A549 (cell line): Measurements from ENCODE around the gene SPDYE17.
"Not testable (repeated sequence)": the region's sequence is repeated elsewhere in the genome, so short reads cannot be mapped to it uniquely, and the experiment has no call there.

Experiments used
- CTCF ChIP-seq: fragments of >200 bp; sonication (Bioruptor Twin); formaldehyde crosslinking; IDR thresholded peaks from 3 replicates; pipeline ENCODE4 v1.5.1; 2016
- E2F6 ChIP-seq: IDR thresholded peaks from 2 replicates; pipeline ENCODE4 v1.6.1; 2012; ENCODE audit warnings: low read depth, borderline replicate concordance
- EHMT2 ChIP-seq: fragments of 200-600 bp; sonication (generic); IDR thresholded peaks from 2 replicates; pipeline ENCODE4 v1.6.1; 2016; ENCODE audit warnings: antibody characterized with exemption, low read depth, mild to moderate bottlenecking, moderate library complexity
- ELK1 ChIP-seq: fragments of 150-350 bp; IDR thresholded peaks from 2 replicates; pipeline ENCODE4 v1.6.1; 2014; ENCODE audit warnings: low read depth, mild to moderate bottlenecking, low read length
- FOXS1 ChIP-seq: fragments of 250-450 bp; sonication (Bioruptor Pico); IDR thresholded peaks from 2 replicates; pipeline ENCODE4 v1.5.0; 2020; ENCODE audit warnings: mild to moderate bottlenecking, moderate library complexity
- SMC3 ChIP-seq: fragments of >200 bp; sonication (Bioruptor Twin); formaldehyde crosslinking; IDR thresholded peaks from 3 replicates; pipeline ENCODE4 v1.6.1; 2018; ENCODE audit warnings: inconsistent platforms
- USF2 ChIP-seq: fragments of 450-650 bp; IDR thresholded peaks from 2 replicates; pipeline ENCODE4 v1.6.1; 2014; ENCODE audit warnings: antibody characterized with exemption

- not testable (repeated sequence) for TF ChIP-seq E2F6; CTCF; SMC3; FOXS1 (CRISPR knock-in tag); EHMT2; USF2; ELK1
These were observed 37.9 kb downstream of the SPDYE17 start for GRCh38 chr7:76994286-76994685.
